Measurements from ENCODE around the gene FIBP. TPM values are rescaled to one million over a fixed set of nuclear protein-coding genes. Genes with fewer than 3 reads are reported as not detected.
A peak's percentile ranks its signal among the peaks of the same experiment; 100 is the strongest.

FIBP gene
- total RNA-seq, 2 donors from 2014 or later = 81.0 to 92.0 TPM

GRCh38 chr11:65932558-65932919 is 44.3 kb upstream of the FIBP start:
- H3K4me1 Mint-ChIP-seq = peaks cover 6% of the 10 kb centered on the region
- H3K4me1 ChIP-seq (ENCODE audit: control insufficient read depth, insufficient read depth, low read length) = no peaks in the 10 kb centered on the region
- peak; percentile 72 for DNase-seq
- no peaks in the 10 kb centered on the region for H3K36me3 Mint-ChIP-seq (ENCODE audit: low read depth)
- H3K9ac ChIP-seq (ENCODE audit: extremely low read depth, low read length, poor library complexity, severe bottlenecking) = no peak overlapping the region
- H3K4me3 Mint-ChIP-seq = no peak overlapping the region
- H3K27me3 ChIP-seq (ENCODE audit: control insufficient read depth, insufficient read depth, low read length, poor library complexity, severe bottlenecking) = no peaks in the 10 kb centered on the region
- WGBS, 2 experiments (ENCODE audit: insufficient coverage in 1 of 2, insufficient read length in 1 of 2) = 59 to 69% methylated on average over 9 of the region's 9 CpGs
- H3K9me3 Mint-ChIP-seq = no peaks in the 10 kb centered on the region
- H3K27me3 Mint-ChIP-seq (ENCODE audit: insufficient read depth) = no peaks in the 10 kb centered on the region
- H3K9me3 ChIP-seq (ENCODE audit: control insufficient read depth, low read length) = no peaks in the 10 kb centered on the region
- H3K27ac Mint-ChIP-seq = no peak overlapping the region
- no peaks in the 10 kb centered on the region for H3K36me3 ChIP-seq (ENCODE audit: control insufficient read depth, insufficient read depth, low read length)
- no peak overlapping the region for H3K4me3 ChIP-seq (ENCODE audit: low read length)
- TF ChIP-seq CTCF (conservative IDR thresholded peaks at IDR 0.05) = peak; percentile 39
- H3K27ac ChIP-seq (ENCODE audit: low read depth, low read length) = no peak overlapping the region

GRCh38 chr11:65931773-65932557 is 43.7 kb upstream of the FIBP start:
- no peaks in the 10 kb centered on the region for H3K9me3 Mint-ChIP-seq
- H3K4me3 Mint-ChIP-seq = no peak overlapping the region
- no peaks in the 10 kb centered on the region for H3K36me3 ChIP-seq (ENCODE audit: control insufficient read depth, insufficient read depth, low read length)
- no peaks in the 10 kb centered on the region for H3K4me1 ChIP-seq (ENCODE audit: control insufficient read depth, insufficient read depth, low read length)
- no peak overlapping the region for H3K4me3 ChIP-seq (ENCODE audit: low read length)
- H3K4me1 Mint-ChIP-seq = peaks cover 7% of the 10 kb centered on the region
- H3K27ac ChIP-seq (ENCODE audit: low read depth, low read length) = no peak overlapping the region
- no peaks in the 10 kb centered on the region for H3K27me3 ChIP-seq (ENCODE audit: control insufficient read depth, insufficient read depth, low read length, poor library complexity, severe bottlenecking)
- WGBS, 2 experiments (ENCODE audit: insufficient coverage in 1 of 2, insufficient read length in 1 of 2) = 85 to 94% methylated on average over 8 to 13 of the region's 13 CpGs
- no peaks in the 10 kb centered on the region for H3K36me3 Mint-ChIP-seq (ENCODE audit: low read depth)
- no peak for DNase-seq
- no peak overlapping the region for H3K9ac ChIP-seq (ENCODE audit: extremely low read depth, low read length, poor library complexity, severe bottlenecking)
- H3K9me3 ChIP-seq (ENCODE audit: control insufficient read depth, low read length) = no peaks in the 10 kb centered on the region
- H3K27me3 Mint-ChIP-seq (ENCODE audit: insufficient read depth) = no peaks in the 10 kb centered on the region
- H3K27ac Mint-ChIP-seq = no peak overlapping the region
- no peak for TF ChIP-seq CTCF (conservative IDR thresholded peaks at IDR 0.05)

GRCh38 chr11:65928667-65929066 is 40.4 kb upstream of the FIBP start:
- H3K9me3 ChIP-seq (ENCODE audit: control insufficient read depth, low read length) = no peaks in the 10 kb centered on the region
- no peak overlapping the region for H3K9ac ChIP-seq (ENCODE audit: extremely low read depth, low read length, poor library complexity, severe bottlenecking)
- Mint-ChIP-seq H3K27ac (no peak overlapping the region), H3K4me3 (no peak overlapping the region), H3K9me3 (no peaks in the 10 kb centered on the region), H3K36me3 (ENCODE audit: low read depth) (no peaks in the 10 kb centered on the region), H3K27me3 (ENCODE audit: insufficient read depth) (no peaks in the 10 kb centered on the region), H3K4me1 (peaks cover 7% of the 10 kb centered on the region)
- H3K4me3 ChIP-seq (ENCODE audit: low read length) = no peak overlapping the region
- WGBS, 2 experiments (ENCODE audit: insufficient coverage in 1 of 2, insufficient read length in 1 of 2) = 88 to 91% methylated on average over 6 of the region's 6 CpGs
- H3K27ac ChIP-seq (ENCODE audit: low read depth, low read length) = no peak overlapping the region
- no peak for TF ChIP-seq CTCF (conservative IDR thresholded peaks at IDR 0.05)
- no peaks in the 10 kb centered on the region for H3K36me3 ChIP-seq (ENCODE audit: control insufficient read depth, insufficient read depth, low read length)
- no peak for DNase-seq
- no peaks in the 10 kb centered on the region for H3K27me3 ChIP-seq (ENCODE audit: control insufficient read depth, insufficient read depth, low read length, poor library complexity, severe bottlenecking)
- no peaks in the 10 kb centered on the region for H3K4me1 ChIP-seq (ENCODE audit: control insufficient read depth, insufficient read depth, low read length)
